HUES48 (cell line): ENCODE measurements around the gene PRR36.

Experiments
- H3K27ac ChIP-seq: one replicate; pipeline ENCODE4 v1.7.0; 2013; ENCODE audit warnings: low read depth, low read length, inconsistent platforms
- H3K27me3 ChIP-seq: 2 replicates; pipeline ENCODE4 v1.6.1; 2013; ENCODE audit warnings: mild to moderate bottlenecking, low read length; ENCODE audit not compliant: control insufficient read depth, insufficient read depth
- H3K36me3 ChIP-seq: 2 replicates; pipeline ENCODE4 v1.6.1; 2013; ENCODE audit warnings: low read length; ENCODE audit not compliant: control insufficient read depth, insufficient read depth
- H3K4me1 ChIP-seq: 2 replicates; pipeline ENCODE4 v1.6.1; 2013; ENCODE audit warnings: mild to moderate bottlenecking, low read length; ENCODE audit not compliant: control insufficient read depth, insufficient read depth
- H3K4me3 ChIP-seq: 2 replicates; pipeline ENCODE4 v1.5.1; 2013; ENCODE audit warnings: mild to moderate bottlenecking, low read depth, low read length
- H3K9ac ChIP-seq: 2 replicates; pipeline ENCODE4 v1.6.1; 2013; ENCODE audit warnings: mild to moderate bottlenecking, low read depth, low read length, moderate library complexity
- H3K9me3 ChIP-seq: 2 replicates; pipeline ENCODE4 v1.6.1; 2013; ENCODE audit warnings: low read length; ENCODE audit not compliant: control insufficient read depth, insufficient read depth

PRR36 gene

GRCh38 chr19:7832009-7832408, 42.2 kb downstream of the PRR36 start:
- Histone ChIP-seq H3K27me3 (peaks cover 5% of the 10 kb centered on the region; the same call in 1 of the 2 replicates), H3K27ac (no peak overlapping the region), H3K4me1 (0 out of 2 replicates have a peak, but pooled peaks cover 7% of the 10 kb centered on the region), H3K36me3 (no peaks in the 10 kb centered on the region), H3K4me3 (no peak overlapping the region), H3K9ac (no peak overlapping the region), H3K9me3 (no peaks in the 10 kb centered on the region)

- H3K9me3 ChIP-seq, result no peaks in the 10 kb centered on the region
- H3K9ac ChIP-seq, result no peak overlapping the region
- peaks cover 5% of the 10 kb centered on the region; the same call in 1 of the 2 replicates for H3K27me3 ChIP-seq
- H3K36me3 ChIP-seq, result no peaks in the 10 kb centered on the region
- 0 out of 2 replicates have a peak, but pooled peaks cover 7% of the 10 kb centered on the region for H3K4me1 ChIP-seq
- no peak overlapping the region for H3K27ac ChIP-seq
- no peak overlapping the region for H3K4me3 ChIP-seq
Measured at GRCh38 chr19:7831452-7831851, 42.7 kb downstream of the PRR36 start.

- H3K27ac ChIP-seq, result no peak overlapping the region
- no peak overlapping the region for H3K9ac ChIP-seq
- H3K4me3 ChIP-seq, result no peak overlapping the region
- H3K9me3 ChIP-seq, result no peaks in the 10 kb centered on the region
- H3K27me3 ChIP-seq, result peaks cover 5% of the 10 kb centered on the region; the same call in 1 of the 2 replicates
- no peaks in the 10 kb centered on the region for H3K36me3 ChIP-seq
- H3K4me1 ChIP-seq, result 0 out of 2 replicates have a peak, but pooled peaks cover 7% of the 10 kb centered on the region
Measured at GRCh38 chr19:7830823-7831222, 43.4 kb downstream of the PRR36 start.

- Histone ChIP-seq H3K9me3 (no peaks in the 10 kb centered on the region), H3K36me3 (no peaks in the 10 kb centered on the region), H3K27ac (no peak overlapping the region), H3K9ac (no peak overlapping the region), H3K4me1 (0 out of 2 replicates have a peak, but pooled peaks cover 7% of the 10 kb centered on the region), H3K27me3 (peaks cover 5% of the 10 kb centered on the region; the same call in 1 of the 2 replicates), H3K4me3 (peak overlapping the region; percentile 59)
Measured at GRCh38 chr19:7830272-7830771, 43.9 kb downstream of the PRR36 start.

GRCh38 chr19:7829561-7830271, 44.5 kb downstream of the PRR36 start, which contains the start of gene EVI5L:
Gene EVI5L, plus strand, starts transcription at chr19:7830218. Its CDS starts 16,325 bp downstream, at chr19:7846543.
- H3K4me1 ChIP-seq, result 0 out of 2 replicates have a peak, but pooled peaks cover 7% of the 10 kb centered on the region
- H3K9ac ChIP-seq, result no peak within 1 kb of the TSS
- no peak within 1 kb of the TSS for H3K27ac ChIP-seq
- peaks cover 5% of the 10 kb centered on the region; the same call in 1 of the 2 replicates for H3K27me3 ChIP-seq
- H3K9me3 ChIP-seq, result no peaks in the 10 kb centered on the region
- H3K36me3 ChIP-seq, result no peaks in the 10 kb centered on the region
- peak within 1 kb of the TSS; percentile 67 for H3K4me3 ChIP-seq

GRCh38 chr19:7829166-7829520, 45.0 kb downstream of the PRR36 start:
- peaks cover 5% of the 10 kb centered on the region; the same call in 1 of the 2 replicates for H3K27me3 ChIP-seq
- H3K27ac ChIP-seq, result no peak overlapping the region
- H3K36me3 ChIP-seq, result no peaks in the 10 kb centered on the region
- no peaks in the 10 kb centered on the region for H3K9me3 ChIP-seq
- H3K4me1 ChIP-seq, result 0 out of 2 replicates have a peak, but pooled peaks cover 7% of the 10 kb centered on the region
- H3K4me3 ChIP-seq, result peak overlapping the region; percentile 67
- no peak overlapping the region for H3K9ac ChIP-seq

- Histone ChIP-seq H3K9me3 (no peaks in the 10 kb centered on the region), H3K27ac (no peak overlapping the region), H3K4me3 (no peak overlapping the region), H3K27me3 (peaks cover 5% of the 10 kb centered on the region; the same call in 1 of the 2 replicates), H3K36me3 (no peaks in the 10 kb centered on the region), H3K4me1 (no peaks in the 10 kb centered on the region), H3K9ac (no peak overlapping the region)
Measured at GRCh38 chr19:7823686-7824301, 50.4 kb downstream of the PRR36 start.

- Histone ChIP-seq H3K9ac (no peak overlapping the region), H3K27ac (no peak overlapping the region), H3K4me1 (no peaks in the 10 kb centered on the region), H3K27me3 (peaks cover 5% of the 10 kb centered on the region; the same call in 1 of the 2 replicates), H3K36me3 (no peaks in the 10 kb centered on the region), H3K9me3 (no peaks in the 10 kb centered on the region), H3K4me3 (no peak overlapping the region)
Measured at GRCh38 chr19:7822910-7823515, 51.2 kb downstream of the PRR36 start.

DNA sequence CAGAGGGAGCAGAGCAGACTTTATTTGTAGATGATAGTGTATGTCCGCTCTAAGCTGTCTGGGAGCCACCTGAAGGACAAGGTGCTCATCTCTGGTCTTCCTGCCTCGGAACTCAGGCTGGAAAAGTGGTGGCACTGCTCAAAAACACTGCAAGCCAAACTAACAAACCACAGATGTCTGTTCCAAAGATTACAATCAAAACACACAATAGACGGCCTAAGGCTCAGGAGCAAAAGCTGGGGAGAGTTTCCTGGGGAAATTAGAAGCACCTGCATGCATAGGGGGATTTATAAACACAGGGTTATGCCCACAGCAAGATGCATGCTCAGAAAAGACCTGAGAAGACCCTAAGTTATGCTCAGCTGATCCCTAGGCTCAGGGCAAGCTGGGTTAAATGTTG, 53.6 kb downstream of the PRR36 start:
- H3K4me1 ChIP-seq, result no peaks in the 10 kb centered on the region

DNA sequence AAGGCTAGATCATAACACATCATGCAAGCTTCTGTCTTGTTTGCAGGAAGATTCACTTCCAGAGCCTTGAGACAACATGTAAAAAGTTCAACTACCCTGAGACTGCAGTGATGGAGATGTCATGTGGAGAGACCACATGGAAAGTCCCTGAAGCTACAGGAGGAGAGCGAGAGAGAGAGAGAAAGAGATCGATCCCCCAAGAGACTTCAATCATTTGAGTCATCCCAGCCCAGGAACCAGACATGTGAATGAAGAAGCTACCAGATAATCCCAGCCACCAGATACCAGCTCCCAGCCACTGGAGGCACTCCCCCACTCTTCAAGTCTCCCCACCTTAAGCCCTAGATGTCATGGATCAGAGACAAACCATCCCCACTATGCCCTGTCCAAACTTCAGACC, 54.9 kb downstream of the PRR36 start:
- H3K4me3 ChIP-seq, result no peak overlapping the region
- no peaks in the 10 kb centered on the region for H3K27me3 ChIP-seq
- H3K36me3 ChIP-seq, result no peaks in the 10 kb centered on the region
- H3K9ac ChIP-seq, result no peak overlapping the region
- H3K27ac ChIP-seq, result no peak overlapping the region
- H3K9me3 ChIP-seq, result no peaks in the 10 kb centered on the region
- H3K4me1 ChIP-seq, result no peaks in the 10 kb centered on the region

More for the DNA sequence above, 53.6 kb downstream of the PRR36 start:
- H3K27me3 ChIP-seq, result no peaks in the 10 kb centered on the region
- no peaks in the 10 kb centered on the region for H3K36me3 ChIP-seq
- no peak overlapping the region for H3K9ac ChIP-seq
- H3K9me3 ChIP-seq, result no peaks in the 10 kb centered on the region
- no peak overlapping the region for H3K27ac ChIP-seq
- no peak overlapping the region for H3K4me3 ChIP-seq
